Heart left ventricle (tissue), 13 donors: ENCODE measurements around the gene NEIL1.

Experiments
- CTCF ChIP-seq, 12 donors: fragments of 200-600 bp; sonication (generic) in 4 of 12; IDR thresholded peaks; one replicate each; pipeline versions ENCODE4 v1.5.0 to v1.8.0; 2018 to 2022; ENCODE audit warnings: antibody characterized with exemption in 12 of 12, mild to moderate bottlenecking in 5 of 12
- POLR2A ChIP-seq, 2 donors: fragments of 450-650 bp; IDR thresholded peaks; one replicate each; pipeline ENCODE4 v1.6.1; 2017; ENCODE audit warnings: antibody characterized with exemption in 2 of 2, mild to moderate bottlenecking in 2 of 2, moderate library complexity in 2 of 2
- donor health status: ischemic (EF 13 %, LVEDD 7.1; RV severe dilation, severe dysfunction).
- donor health status: DM: no; HTN: yes; CAD: no.
- donor health status: DM: no; HTN: no; CAD: no.
- donor health status: ischemic (EF 25% LVEDD 6.9; RV normal size, moderate dysfunction).
- donor health status: ischemic (EF 25% LVEDD 5.7; RV mildly dilated, moderate dysfunction).
- donor health status: ischemic (EF 35%, LVEDD 5.7; RV mildly dilated, moderate dysfunction).
- donor health status: nonischemic (EF 11% LVEDD 7.7; RV severe dilation, severe dysfunction).
- donor health status: DM: yes; HTN: yes; CAD: no.
- donor health status: PGD.
- donor health status: ischemic (EF 29% LVEDD 5.4; RV normal size, mild dysfunction).
- donor health status: nonischemic (EF 23%, LVEDD 6.1; RV moderate dilation, normal function).

DNA sequence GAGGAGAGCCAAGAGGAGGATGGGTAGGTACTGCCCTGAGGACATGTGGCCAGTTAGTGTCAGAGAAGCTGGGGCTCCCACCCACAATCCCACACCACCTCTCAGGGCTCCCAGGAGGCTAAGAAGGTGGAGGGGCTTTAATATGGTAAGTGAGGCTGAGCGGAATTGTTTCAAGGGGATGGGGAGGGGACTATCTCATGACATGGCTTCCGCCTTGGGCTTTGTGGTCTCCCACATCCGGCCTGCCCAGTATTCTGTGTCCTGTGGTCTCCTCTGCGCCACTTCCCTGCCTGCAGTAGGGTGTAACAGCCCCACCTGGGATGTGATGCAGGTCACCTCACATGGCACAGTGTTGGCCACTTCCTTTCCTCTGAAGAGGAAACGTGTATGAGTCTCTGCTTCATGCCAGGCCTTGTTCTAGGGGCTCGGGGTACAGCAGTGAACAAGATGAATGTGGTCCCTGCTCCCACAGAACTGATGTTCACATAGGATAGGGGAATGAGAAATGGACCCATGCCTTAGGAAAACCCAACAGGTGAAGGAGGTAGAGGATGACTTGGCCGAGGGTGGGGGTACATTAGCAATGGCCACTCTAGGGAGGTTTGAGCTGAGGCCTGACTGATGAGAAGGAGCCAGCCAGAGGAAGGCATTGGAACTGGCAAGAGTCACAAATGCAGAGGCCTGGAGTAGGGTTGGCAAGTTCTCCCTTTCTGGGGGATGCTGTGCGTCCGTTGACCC is 3.2 kb downstream of the NEIL1 start:
- TF ChIP-seq CTCF (IDR thresholded peaks at IDR 0.05) = no peak
- TF ChIP-seq POLR2A (IDR thresholded peaks at IDR 0.05) = no peak
